ENCODE data around the gene POPDC2.

POPDC2 gene

GRCh38 chr3:119673875-119674274 is 13.5 kb upstream of the POPDC2 start:
- Histone ChIP-seq H3K27me3 (replicated peaks) (no peaks in the 10 kb centered on the region), H3K27ac (no peak overlapping the region), H3K36me3 (replicated peaks) (peaks cover 7% of the 10 kb centered on the region), H3K4me3 (ENCODE audit: low read depth, low read length) (no peak overlapping the region)
- no peak for DNase-seq
- TF ChIP-seq, protein P1, sequence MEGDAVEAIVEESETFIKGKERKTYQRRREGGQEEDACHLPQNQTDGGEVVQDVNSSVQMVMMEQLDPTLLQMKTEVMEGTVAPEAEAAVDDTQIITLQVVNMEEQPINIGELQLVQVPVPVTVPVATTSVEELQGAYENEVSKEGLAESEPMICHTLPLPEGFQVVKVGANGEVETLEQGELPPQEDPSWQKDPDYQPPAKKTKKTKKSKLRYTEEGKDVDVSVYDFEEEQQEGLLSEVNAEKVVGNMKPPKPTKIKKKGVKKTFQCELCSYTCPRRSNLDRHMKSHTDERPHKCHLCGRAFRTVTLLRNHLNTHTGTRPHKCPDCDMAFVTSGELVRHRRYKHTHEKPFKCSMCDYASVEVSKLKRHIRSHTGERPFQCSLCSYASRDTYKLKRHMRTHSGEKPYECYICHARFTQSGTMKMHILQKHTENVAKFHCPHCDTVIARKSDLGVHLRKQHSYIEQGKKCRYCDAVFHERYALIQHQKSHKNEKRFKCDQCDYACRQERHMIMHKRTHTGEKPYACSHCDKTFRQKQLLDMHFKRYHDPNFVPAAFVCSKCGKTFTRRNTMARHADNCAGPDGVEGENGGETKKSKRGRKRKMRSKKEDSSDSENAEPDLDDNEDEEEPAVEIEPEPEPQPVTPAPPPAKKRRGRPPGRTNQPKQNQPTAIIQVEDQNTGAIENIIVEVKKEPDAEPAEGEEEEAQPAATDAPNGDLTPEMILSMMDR (IDR thresholded peaks at IDR 0.05; ENCODE audit: low read depth, low read length, missing control alignments), result no peak
- in situ Hi-C loops (cut with HindIII; ENCODE audit: low pct_ligation_motif_present, low sequenced_read_pairs), result no loop called here

- H3K36me3 ChIP-seq (replicated peaks), result peaks cover 7% of the 10 kb centered on the region
- no peak for DNase-seq
- no peaks in the 10 kb centered on the region for H3K27me3 ChIP-seq (replicated peaks)
- H3K4me3 ChIP-seq (ENCODE audit: low read depth, low read length), result no peak overlapping the region
- in situ Hi-C loops (cut with HindIII; ENCODE audit: low pct_ligation_motif_present, low sequenced_read_pairs), result no loop called here
- TF ChIP-seq, protein P1 (IDR thresholded peaks at IDR 0.05; ENCODE audit: low read depth, low read length, missing control alignments), result no peak
- H3K27ac ChIP-seq, result no peak overlapping the region
Measured at GRCh38 chr3:119672776-119673175, 12.4 kb upstream of the POPDC2 start.

DNA sequence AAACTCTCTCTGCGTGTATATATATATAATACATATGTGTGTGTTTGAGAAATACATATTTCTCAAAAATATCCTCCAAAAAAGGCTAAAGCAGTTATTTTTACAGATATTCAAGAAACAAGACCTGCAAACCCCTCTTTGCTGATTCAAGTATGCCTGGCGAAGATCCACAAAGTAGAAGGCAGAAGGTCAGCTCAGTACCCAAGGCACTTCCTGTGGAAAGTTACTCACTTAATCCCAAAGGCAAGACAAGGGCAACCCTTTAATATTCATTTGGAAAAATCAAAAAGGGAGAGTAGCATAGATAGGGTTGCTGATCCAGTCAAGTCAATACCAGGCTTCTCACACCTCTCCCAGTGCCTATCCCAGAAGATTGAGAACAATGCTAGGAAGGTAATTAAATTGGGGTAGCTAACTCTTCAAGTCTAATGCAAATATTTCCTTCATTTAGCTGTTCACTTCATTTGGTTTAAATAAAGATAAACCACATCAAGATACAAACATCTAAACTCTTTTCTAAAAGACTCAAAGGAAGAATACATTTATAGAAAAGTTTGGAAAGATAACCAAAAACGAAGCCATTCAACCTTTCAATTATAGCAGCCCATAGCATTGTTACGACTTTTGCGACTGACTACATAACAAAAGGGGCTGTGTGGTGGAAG is 9.6 kb upstream of the POPDC2 start:
- DNase-seq, result no peak
- Histone ChIP-seq H3K27ac (no peak overlapping the region), H3K36me3 (replicated peaks) (peaks cover 7% of the 10 kb centered on the region), H3K27me3 (replicated peaks) (no peaks in the 10 kb centered on the region), H3K4me3 (ENCODE audit: low read depth, low read length) (no peak overlapping the region)
- in situ Hi-C loops (cut with HindIII; ENCODE audit: low pct_ligation_motif_present, low sequenced_read_pairs), result no loop called here
- TF ChIP-seq, protein P1 (IDR thresholded peaks at IDR 0.05; ENCODE audit: low read depth, low read length, missing control alignments), result no peak

- Histone ChIP-seq H3K36me3 (replicated peaks) (no peaks in the 10 kb centered on the region), H3K27ac (no peak overlapping the region), H3K27me3 (replicated peaks) (no peaks in the 10 kb centered on the region), H3K4me3 (ENCODE audit: low read depth, low read length) (no peak overlapping the region)
- DNase-seq, result no peak
- in situ Hi-C loops (cut with HindIII; ENCODE audit: low pct_ligation_motif_present, low sequenced_read_pairs), result no loop called here
- TF ChIP-seq, protein P1 (IDR thresholded peaks at IDR 0.05; ENCODE audit: low read depth, low read length, missing control alignments), result no peak
Measured at GRCh38 chr3:119665954-119666559, 5.7 kb upstream of the POPDC2 start.

DNA sequence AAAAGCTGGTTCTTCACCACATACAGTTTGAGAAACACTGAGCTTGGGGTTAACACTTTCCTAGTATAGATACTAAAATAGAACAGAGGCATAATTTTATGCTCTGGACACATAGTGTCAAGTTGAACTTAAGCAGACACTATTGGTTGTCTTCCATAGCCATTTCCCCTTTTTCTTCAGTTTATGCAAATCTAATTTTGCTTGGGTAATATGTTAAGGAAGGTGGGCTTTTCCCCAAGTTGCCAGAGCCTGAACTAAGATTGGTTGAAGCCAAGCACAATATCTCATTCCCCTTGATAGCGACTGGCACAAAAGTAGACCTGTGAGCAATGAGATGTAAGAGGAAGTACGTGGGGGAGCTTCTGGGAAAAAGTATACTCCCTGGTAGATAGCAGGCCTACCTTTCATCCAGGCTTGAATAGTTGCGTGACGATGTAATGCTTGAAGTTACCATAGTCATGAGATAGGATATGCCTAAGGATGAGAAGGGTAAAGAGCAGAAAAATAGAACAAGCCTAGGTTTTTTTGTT is 4.5 kb upstream of the POPDC2 start:
- Histone ChIP-seq H3K36me3 (replicated peaks) (no peaks in the 10 kb centered on the region), H3K27ac (peak overlapping the region; percentile 35), H3K27me3 (replicated peaks) (no peaks in the 10 kb centered on the region), H3K4me3 (ENCODE audit: low read depth, low read length) (no peak overlapping the region)
- TF ChIP-seq, protein P1 (IDR thresholded peaks at IDR 0.05; ENCODE audit: low read depth, low read length, missing control alignments), result no peak
- in situ Hi-C loops (cut with HindIII; ENCODE audit: low pct_ligation_motif_present, low sequenced_read_pairs), result no loop called here
- peak; percentile 39 for DNase-seq

Measured in brain microvascular endothelial cell (primary cell).